WTC11 (cell line): ENCODE data around the gene FREY1. TPM values are rescaled to one million over a fixed set of nuclear protein-coding genes. Genes with fewer than 3 reads are reported as not detected.

ENCODE experiments used
- ATAC-seq: fragments of 200-7000 bp; cut with Tn5 transposase; 2 replicates; pipeline ENCODE4 v1.10.0; 2021; ENCODE audit warnings: mild to moderate bottlenecking, moderate library complexity
- CTCF ChIA-PET: fragments of 300-600 bp; sonication (Branson Sonifier 250); formaldehyde crosslinking; loops from one replicate; lab custom pipeline; 2021; ENCODE audit warnings: antibody characterized with exemption; lab: Charles Lee
- POLR2A ChIA-PET: fragments of 350-600 bp; sonication (Branson Sonifier 250); formaldehyde crosslinking; loops from one replicate; lab custom pipeline; 2021; ENCODE audit warnings: antibody characterized with exemption; lab: Charles Lee
- DNase-seq: peaks from one replicate; pipeline ENCODE4 v3.0.0; 2021; ENCODE audit warnings: low spot score
- H3K27ac Mint-ChIP-seq: 2 replicates; pipeline ENCODE4 v1.8.0; 2021; ENCODE audit warnings: mixed read lengths
- H3K27me3 Mint-ChIP-seq: 2 replicates; pipeline ENCODE4 v1.8.0; 2021; ENCODE audit warnings: low read depth, mild to moderate bottlenecking, moderate library complexity, mixed read lengths
- H3K36me3 Mint-ChIP-seq: 2 replicates; pipeline ENCODE4 v1.8.0; 2021; ENCODE audit warnings: mixed read lengths
- H3K4me1 Mint-ChIP-seq: 2 replicates; pipeline ENCODE4 v1.8.0; 2022; ENCODE audit warnings: mixed read lengths
- H3K4me3 Mint-ChIP-seq: 2 replicates; pipeline ENCODE4 v1.8.0; 2021; ENCODE audit warnings: mild to moderate bottlenecking, moderate library complexity, mixed read lengths
- H3K9me3 Mint-ChIP-seq: 2 replicates; pipeline ENCODE4 v1.8.0; 2021; ENCODE audit warnings: mixed read lengths
- CREM ChIP-seq: sonication (generic); formaldehyde crosslinking; IDR thresholded peaks from 2 replicates; pipeline ENCODE4 v1.8.1; 2022; ENCODE audit warnings: mild to moderate bottlenecking, missing genetic modification reagents, moderate library complexity
- EMX1 ChIP-seq: fragments of 250-450 bp; sonication (Bioruptor Pico); IDR thresholded peaks from 2 replicates; pipeline ENCODE4 v1.8.0; 2021; ENCODE audit warnings: mild to moderate bottlenecking
- ESRRA ChIP-seq: sonication (generic); formaldehyde crosslinking; IDR thresholded peaks from 2 replicates; pipeline ENCODE4 v1.8.1; 2022; ENCODE audit warnings: mild to moderate bottlenecking, missing genetic modification reagents, borderline replicate concordance
- JUN ChIP-seq: sonication (generic); formaldehyde crosslinking; IDR thresholded peaks from 2 replicates; pipeline ENCODE4 v1.8.0; 2023; ENCODE audit warnings: mild to moderate bottlenecking, missing genetic modification reagents
- KAT7 ChIP-seq: sonication (generic); formaldehyde crosslinking; IDR thresholded peaks from 2 replicates; pipeline ENCODE4 v1.8.1; 2023; ENCODE audit warnings: missing genetic modification reagents, mild to moderate bottlenecking, borderline replicate concordance
- NFATC4 ChIP-seq: fragments of 250-450 bp; sonication (Bioruptor Pico); IDR thresholded peaks from 2 replicates; pipeline ENCODE4 v1.9.0; 2021; ENCODE audit warnings: mild to moderate bottlenecking
- NR1H2 ChIP-seq: sonication (generic); formaldehyde crosslinking; IDR thresholded peaks from 2 replicates; pipeline ENCODE4 v1.9.0; 2021; ENCODE audit warnings: mild to moderate bottlenecking, moderate library complexity, missing genetic modification reagents
- NR3C1 ChIP-seq: sonication (generic); formaldehyde crosslinking; conservative IDR thresholded peaks from 2 replicates; pipeline ENCODE4 v1.8.1; 2023; ENCODE audit warnings: low read depth, mild to moderate bottlenecking, missing genetic modification reagents
- RORB ChIP-seq: fragments of 250-450 bp; sonication (Bioruptor Pico); IDR thresholded peaks from 2 replicates; pipeline ENCODE4 v1.9.0; 2021; ENCODE audit warnings: mild to moderate bottlenecking
- ZNF138 ChIP-seq: sonication (generic); formaldehyde crosslinking; conservative IDR thresholded peaks from 2 replicates; pipeline ENCODE4 v1.8.1; 2022; ENCODE audit warnings: mild to moderate bottlenecking, moderate library complexity, missing genetic modification reagents
- ZNF232 ChIP-seq: sonication (generic); formaldehyde crosslinking; IDR thresholded peaks from 2 replicates; pipeline ENCODE4 v1.8.0; 2022; ENCODE audit warnings: mild to moderate bottlenecking, missing genetic modification reagents
- ZNF263 ChIP-seq: sonication (generic); formaldehyde crosslinking; IDR thresholded peaks from 2 replicates; pipeline ENCODE4 v1.8.1; 2022; ENCODE audit warnings: low read depth, mild to moderate bottlenecking, moderate library complexity, missing genetic modification reagents
- ZNF317 ChIP-seq: sonication (generic); formaldehyde crosslinking; IDR thresholded peaks from 2 replicates; pipeline ENCODE4 v1.8.1; 2023; ENCODE audit warnings: low read depth, mild to moderate bottlenecking, moderate library complexity, missing genetic modification reagents, borderline replicate concordance
- ZNF396 ChIP-seq: fragments of 250-450 bp; sonication (Bioruptor Pico); IDR thresholded peaks from 2 replicates; pipeline ENCODE4 v1.8.0; 2021; ENCODE audit warnings: mild to moderate bottlenecking, moderate library complexity, borderline replicate concordance
- ZNF423 ChIP-seq: fragments of 250-450 bp; sonication (Bioruptor Pico); IDR thresholded peaks from 2 replicates; pipeline ENCODE4 v2.1.2; 2022; ENCODE audit warnings: mild to moderate bottlenecking, moderate library complexity
- total RNA-seq: library from RNA; stranded (reverse); gene quantifications from 3 replicates; pipeline ENCODE4 v1.2.3, GENCODE V29; 2021
- TF ChIP-seq, protein P1 (sequence below): sonication (generic); formaldehyde crosslinking; IDR thresholded peaks from 2 replicates; pipeline ENCODE4 v1.8.1; 2023; ENCODE audit warnings: mild to moderate bottlenecking, missing genetic modification reagents, moderate library complexity
- TF ChIP-seq, protein P2 (sequence below): fragments of 250-450 bp; sonication (Bioruptor Pico); IDR thresholded peaks from 2 replicates; pipeline ENCODE4 v1.9.0; 2021; ENCODE audit warnings: mild to moderate bottlenecking
- TF ChIP-seq, protein P3 (sequence below): sonication (generic); formaldehyde crosslinking; IDR thresholded peaks from 2 replicates; pipeline ENCODE4 v1.8.0; 2022; ENCODE audit warnings: mild to moderate bottlenecking, missing genetic modification reagents
- TF ChIP-seq, protein P4 (sequence below): sonication (generic); formaldehyde crosslinking; IDR thresholded peaks from 2 replicates; pipeline ENCODE4 v1.8.1; 2022; ENCODE audit warnings: missing genetic modification reagents, borderline replicate concordance
- TF ChIP-seq, protein P5 (sequence below): sonication (generic); formaldehyde crosslinking; IDR thresholded peaks from 2 replicates; pipeline ENCODE4 v1.8.1; 2023; ENCODE audit warnings: mild to moderate bottlenecking, moderate library complexity, missing genetic modification reagents

FREY1 gene
- total RNA-seq, 1 experiment from 2014 or later, result 2.1 TPM

DNA sequence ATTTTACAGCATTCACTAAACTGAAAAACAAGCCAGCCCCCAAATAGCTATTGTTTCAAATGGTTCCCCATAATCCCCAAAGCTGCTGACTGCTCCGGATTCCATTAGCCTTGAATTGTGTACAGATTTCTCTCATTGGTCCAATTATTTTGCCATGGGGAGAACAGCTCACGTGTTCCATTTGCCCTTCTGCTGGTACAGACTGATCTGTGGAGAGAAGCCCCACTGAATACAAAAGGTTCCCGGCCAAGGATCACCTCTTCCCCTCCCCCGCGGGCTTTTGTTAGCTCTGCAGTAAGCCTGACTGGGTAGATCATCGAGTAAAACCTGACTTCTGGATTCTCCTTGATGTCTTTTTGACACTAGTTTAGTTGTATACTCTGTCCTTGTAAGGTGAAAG is 30.7 kb downstream of the FREY1 start:
- ATAC-seq, result peak; percentile 29; the same call in 1 of the 2 replicates
- POLR2A ChIA-PET, result interaction anchor here (0.6 to 1.4 kb wide), 3 partner anchors 45 to 739 kb away, joined by 4 to 6 read pairs (median 4); no protein-coding TSS in a partner anchor
- CTCF ChIA-PET, result interaction anchor here (1.1 to 1.8 kb wide), 12 partner anchors 14 to 242 kb away, joined by 3 to 9 read pairs (median 4); partner anchors contain the start of gene PEX16
- H3K4me3 Mint-ChIP-seq, result no peak overlapping the region
- H3K4me1 Mint-ChIP-seq, result peaks cover 27% of the 10 kb centered on the region
- no peak overlapping the region; the same call in 1 of the 2 replicates for H3K27ac Mint-ChIP-seq
- DNase-seq, result no peak
- no peaks in the 10 kb centered on the region for H3K27me3 Mint-ChIP-seq
- H3K36me3 Mint-ChIP-seq, result peaks cover 4% of the 10 kb centered on the region; the same call in 1 of the 2 replicates
- TF ChIP-seq ZNF423 (CRISPR knock-in tag) (no peak), ZNF138 (CRISPR knock-in tag) (no peak), JUN (CRISPR knock-in tag) (no peak), RORB (CRISPR knock-in tag) (no peak), NFATC4 (CRISPR knock-in tag) (no peak), NR3C1 (CRISPR knock-in tag) (no peak), ZNF396 (CRISPR knock-in tag) (no peak), ESRRA (CRISPR knock-in tag) (no peak), NR1H2 (CRISPR knock-in tag) (no peak), CREM (CRISPR knock-in tag) (no peak), ZNF317 (CRISPR knock-in tag) (no peak), ZNF263 (no peak), KAT7 (CRISPR knock-in tag) (no peak), ZNF232 (CRISPR knock-in tag) (no peak), EMX1 (CRISPR knock-in tag) (no peak)
- TF ChIP-seq, protein P1, sequence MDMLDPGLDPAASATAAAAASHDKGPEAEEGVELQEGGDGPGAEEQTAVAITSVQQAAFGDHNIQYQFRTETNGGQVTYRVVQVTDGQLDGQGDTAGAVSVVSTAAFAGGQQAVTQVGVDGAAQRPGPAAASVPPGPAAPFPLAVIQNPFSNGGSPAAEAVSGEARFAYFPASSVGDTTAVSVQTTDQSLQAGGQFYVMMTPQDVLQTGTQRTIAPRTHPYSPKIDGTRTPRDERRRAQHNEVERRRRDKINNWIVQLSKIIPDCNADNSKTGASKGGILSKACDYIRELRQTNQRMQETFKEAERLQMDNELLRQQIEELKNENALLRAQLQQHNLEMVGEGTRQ, result no peak
- TF ChIP-seq, protein P2, sequence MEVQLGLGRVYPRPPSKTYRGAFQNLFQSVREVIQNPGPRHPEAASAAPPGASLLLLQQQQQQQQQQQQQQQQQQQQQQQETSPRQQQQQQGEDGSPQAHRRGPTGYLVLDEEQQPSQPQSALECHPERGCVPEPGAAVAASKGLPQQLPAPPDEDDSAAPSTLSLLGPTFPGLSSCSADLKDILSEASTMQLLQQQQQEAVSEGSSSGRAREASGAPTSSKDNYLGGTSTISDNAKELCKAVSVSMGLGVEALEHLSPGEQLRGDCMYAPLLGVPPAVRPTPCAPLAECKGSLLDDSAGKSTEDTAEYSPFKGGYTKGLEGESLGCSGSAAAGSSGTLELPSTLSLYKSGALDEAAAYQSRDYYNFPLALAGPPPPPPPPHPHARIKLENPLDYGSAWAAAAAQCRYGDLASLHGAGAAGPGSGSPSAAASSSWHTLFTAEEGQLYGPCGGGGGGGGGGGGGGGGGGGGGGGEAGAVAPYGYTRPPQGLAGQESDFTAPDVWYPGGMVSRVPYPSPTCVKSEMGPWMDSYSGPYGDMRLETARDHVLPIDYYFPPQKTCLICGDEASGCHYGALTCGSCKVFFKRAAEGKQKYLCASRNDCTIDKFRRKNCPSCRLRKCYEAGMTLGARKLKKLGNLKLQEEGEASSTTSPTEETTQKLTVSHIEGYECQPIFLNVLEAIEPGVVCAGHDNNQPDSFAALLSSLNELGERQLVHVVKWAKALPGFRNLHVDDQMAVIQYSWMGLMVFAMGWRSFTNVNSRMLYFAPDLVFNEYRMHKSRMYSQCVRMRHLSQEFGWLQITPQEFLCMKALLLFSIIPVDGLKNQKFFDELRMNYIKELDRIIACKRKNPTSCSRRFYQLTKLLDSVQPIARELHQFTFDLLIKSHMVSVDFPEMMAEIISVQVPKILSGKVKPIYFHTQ (CRISPR knock-in tag), result no peak
- TF ChIP-seq, protein P3, sequence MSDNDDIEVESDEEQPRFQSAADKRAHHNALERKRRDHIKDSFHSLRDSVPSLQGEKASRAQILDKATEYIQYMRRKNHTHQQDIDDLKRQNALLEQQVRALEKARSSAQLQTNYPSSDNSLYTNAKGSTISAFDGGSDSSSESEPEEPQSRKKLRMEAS (CRISPR knock-in tag), result no peak
- TF ChIP-seq, protein P4, sequence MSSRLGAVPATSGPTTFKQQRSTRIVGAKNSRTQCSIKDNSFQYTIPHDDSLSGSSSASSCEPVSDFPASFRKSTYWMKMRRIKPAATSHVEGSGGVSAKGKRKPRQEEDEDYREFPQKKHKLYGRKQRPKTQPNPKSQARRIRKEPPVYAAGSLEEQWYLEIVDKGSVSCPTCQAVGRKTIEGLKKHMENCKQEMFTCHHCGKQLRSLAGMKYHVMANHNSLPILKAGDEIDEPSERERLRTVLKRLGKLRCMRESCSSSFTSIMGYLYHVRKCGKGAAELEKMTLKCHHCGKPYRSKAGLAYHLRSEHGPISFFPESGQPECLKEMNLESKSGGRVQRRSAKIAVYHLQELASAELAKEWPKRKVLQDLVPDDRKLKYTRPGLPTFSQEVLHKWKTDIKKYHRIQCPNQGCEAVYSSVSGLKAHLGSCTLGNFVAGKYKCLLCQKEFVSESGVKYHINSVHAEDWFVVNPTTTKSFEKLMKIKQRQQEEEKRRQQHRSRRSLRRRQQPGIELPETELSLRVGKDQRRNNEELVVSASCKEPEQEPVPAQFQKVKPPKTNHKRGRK (CRISPR knock-in tag), result no peak
- TF ChIP-seq, protein P5, sequence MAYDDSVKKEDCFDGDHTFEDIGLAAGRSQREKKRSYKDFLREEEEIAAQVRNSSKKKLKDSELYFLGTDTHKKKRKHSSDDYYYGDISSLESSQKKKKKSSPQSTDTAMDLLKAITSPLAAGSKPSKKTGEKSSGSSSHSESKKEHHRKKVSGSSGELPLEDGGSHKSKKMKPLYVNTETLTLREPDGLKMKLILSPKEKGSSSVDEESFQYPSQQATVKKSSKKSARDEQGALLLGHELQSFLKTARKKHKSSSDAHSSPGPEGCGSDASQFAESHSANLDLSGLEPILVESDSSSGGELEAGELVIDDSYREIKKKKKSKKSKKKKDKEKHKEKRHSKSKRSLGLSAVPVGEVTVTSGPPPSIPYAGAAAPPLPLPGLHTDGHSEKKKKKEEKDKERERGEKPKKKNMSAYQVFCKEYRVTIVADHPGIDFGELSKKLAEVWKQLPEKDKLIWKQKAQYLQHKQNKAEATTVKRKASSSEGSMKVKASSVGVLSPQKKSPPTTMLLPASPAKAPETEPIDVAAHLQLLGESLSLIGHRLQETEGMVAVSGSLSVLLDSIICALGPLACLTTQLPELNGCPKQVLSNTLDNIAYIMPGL, result no peak
- H3K9me3 Mint-ChIP-seq, result no peaks in the 10 kb centered on the region
